Skeletal muscle tissue (tissue), 4 donors: ENCODE results near the gene NR1I2. TPM values are rescaled to one million over a fixed set of nuclear protein-coding genes. Genes with fewer than 3 reads are reported as not detected.

Experiments
- H3K27ac ChIP-seq: one replicate; pipeline ENCODE4 v1.7.0; 2013; ENCODE audit warnings: mild to moderate bottlenecking, low read depth, low read length, inconsistent platforms
- H3K27me3 ChIP-seq, 3 donors: one replicate each; pipeline ENCODE4 v1.7.0; 2013; ENCODE audit warnings: low read length in 3 of 3; ENCODE audit not compliant: control insufficient read depth in 3 of 3, insufficient read depth in 3 of 3
- H3K36me3 ChIP-seq, 3 donors: one replicate each; pipeline ENCODE4 v1.7.0; 2013; ENCODE audit warnings: low read length in 3 of 3; ENCODE audit not compliant: control insufficient read depth in 3 of 3, insufficient read depth in 3 of 3
- H3K4me1 ChIP-seq, 3 donors: one replicate each; pipeline ENCODE4 v1.7.0; 2013; ENCODE audit warnings: low read length in 3 of 3, mild to moderate bottlenecking in 3 of 3; ENCODE audit not compliant: control insufficient read depth in 3 of 3, insufficient read depth in 3 of 3
- H3K4me3 ChIP-seq, 3 donors: one replicate each; pipeline ENCODE4 v1.7.0; 2013; ENCODE audit warnings: low read length in 3 of 3
- H3K9ac ChIP-seq, 3 donors: one replicate each; pipeline ENCODE4 v1.7.0; 2013; ENCODE audit warnings: low read length in 3 of 3, mild to moderate bottlenecking in 3 of 3, moderate library complexity in 2 of 3, low read depth in 1 of 3
- H3K9me3 ChIP-seq, 3 donors: one replicate each; pipeline ENCODE4 v1.7.0; 2013; ENCODE audit warnings: low read length in 3 of 3; ENCODE audit not compliant: control insufficient read depth in 3 of 3
- total RNA-seq: library from RNA; depleted of rRNA; stranded (reverse); fragments of >200 nt; gene quantifications from one replicate; pipeline ENCODE4 v1.2.3, GENCODE V29; 2014
- donor health status: Osteomylitis.

The NR1I2 gene
- total RNA-seq, 1 donor from 2014 or later = under 0.01 TPM

- no peaks in the 10 kb centered on the region for H3K9me3 ChIP-seq
- no peaks in the 10 kb centered on the region for H3K36me3 ChIP-seq
- no peak overlapping the region for H3K9ac ChIP-seq
- no peak overlapping the region for H3K4me3 ChIP-seq
- no peaks in the 10 kb centered on the region for H3K4me1 ChIP-seq
- H3K27ac ChIP-seq = no peak overlapping the region
- peaks cover 2 to 14% (median 7%) of the 10 kb centered on the region in 3 donors for H3K27me3 ChIP-seq
These were observed 35.2 kb downstream of the NR1I2 start for GRCh38 chr3:119817071-119817470.

GRCh38 chr3:119817583-119818363 lies 35.9 kb downstream of the NR1I2 start:
- no peaks in the 10 kb centered on the region for H3K9me3 ChIP-seq
- no peaks in the 10 kb centered on the region for H3K4me1 ChIP-seq
- no peak overlapping the region for H3K4me3 ChIP-seq
- no peak overlapping the region for H3K9ac ChIP-seq
- H3K27ac ChIP-seq = no peak overlapping the region
- H3K27me3 ChIP-seq = peaks cover 2 to 14% (median 7%) of the 10 kb centered on the region in 3 donors
- H3K36me3 ChIP-seq = no peaks in the 10 kb centered on the region

GRCh38 chr3:119818937-119819336 lies 37.0 kb downstream of the NR1I2 start:
- H3K27ac ChIP-seq = no peak overlapping the region
- no peaks in the 10 kb centered on the region for H3K36me3 ChIP-seq
- H3K27me3 ChIP-seq = peaks cover 2 to 14% (median 7%) of the 10 kb centered on the region in 3 donors
- no peak overlapping the region for H3K9ac ChIP-seq
- H3K4me3 ChIP-seq = no peak overlapping the region
- H3K4me1 ChIP-seq = no peaks in the 10 kb centered on the region
- no peaks in the 10 kb centered on the region for H3K9me3 ChIP-seq

GRCh38 chr3:119819806-119820205 lies 37.9 kb downstream of the NR1I2 start:
- H3K9me3 ChIP-seq = no peaks in the 10 kb centered on the region
- no peak overlapping the region for H3K27ac ChIP-seq
- no peak overlapping the region for H3K9ac ChIP-seq
- no peaks in the 10 kb centered on the region for H3K4me1 ChIP-seq
- H3K36me3 ChIP-seq = peaks cover 0 to 3% (median 0%) of the 10 kb centered on the region in 3 donors
- no peak overlapping the region for H3K4me3 ChIP-seq
- H3K27me3 ChIP-seq = peaks cover 0 to 8% (median 7%) of the 10 kb centered on the region in 3 donors

GRCh38 chr3:119825820-119826219 lies 43.9 kb downstream of the NR1I2 start:
- H3K4me1 ChIP-seq = peaks cover 0 to 4% (median 0%) of the 10 kb centered on the region in 3 donors
- no peak overlapping the region for H3K27ac ChIP-seq
- no peaks in the 10 kb centered on the region for H3K9me3 ChIP-seq
- H3K36me3 ChIP-seq = peaks cover 0 to 6% (median 3%) of the 10 kb centered on the region in 3 donors
- H3K27me3 ChIP-seq = no peaks in the 10 kb centered on the region
- no peak overlapping the region for H3K4me3 ChIP-seq
- no peak overlapping the region for H3K9ac ChIP-seq

GRCh38 chr3:119826711-119827608 lies 45.1 kb downstream of the NR1I2 start:
- Histone ChIP-seq H3K27me3 (no peaks in the 10 kb centered on the region), H3K36me3 (peaks cover 0 to 6% (median 3%) of the 10 kb centered on the region in 3 donors), H3K27ac (no peak overlapping the region), H3K9ac (no peak overlapping the region), H3K4me3 (no peak overlapping the region), H3K9me3 (no peaks in the 10 kb centered on the region), H3K4me1 (peaks cover 0 to 4% (median 0%) of the 10 kb centered on the region in 3 donors)

GRCh38 chr3:119829420-119829819 lies 47.5 kb downstream of the NR1I2 start:
- Histone ChIP-seq H3K27ac (no peak overlapping the region), H3K27me3 (no peaks in the 10 kb centered on the region), H3K9ac (no peak overlapping the region), H3K4me3 (no peak overlapping the region), H3K4me1 (peaks cover 0 to 4% (median 0%) of the 10 kb centered on the region in 3 donors), H3K36me3 (peaks cover 0 to 6% (median 3%) of the 10 kb centered on the region in 3 donors), H3K9me3 (no peaks in the 10 kb centered on the region)

- Histone ChIP-seq H3K36me3 (no peaks in the 10 kb centered on the region), H3K9me3 (no peaks in the 10 kb centered on the region), H3K4me1 (peaks cover 0 to 4% (median 0%) of the 10 kb centered on the region in 3 donors), H3K9ac (no peak overlapping the region), H3K4me3 (no peak overlapping the region), H3K27me3 (no peaks in the 10 kb centered on the region), H3K27ac (no peak overlapping the region)
These were observed 49.1 kb downstream of the NR1I2 start for GRCh38 chr3:119831022-119831421.

- no peak overlapping the region for H3K9ac ChIP-seq
- no peak overlapping the region for H3K27ac ChIP-seq
- no peaks in the 10 kb centered on the region for H3K27me3 ChIP-seq
- no peaks in the 10 kb centered on the region for H3K36me3 ChIP-seq
- H3K4me1 ChIP-seq = peaks cover 0 to under 1% (median 0%) of the 10 kb centered on the region in 3 donors
- H3K4me3 ChIP-seq = no peak overlapping the region
- no peaks in the 10 kb centered on the region for H3K9me3 ChIP-seq
These were observed 50.1 kb downstream of the NR1I2 start for GRCh38 chr3:119831941-119832371.
